Breast epithelium (tissue), 4 donors: ENCODE measurements around the gene CBR1. TPM values are rescaled to one million over a fixed set of nuclear protein-coding genes. Genes with fewer than 3 reads are reported as not detected.
"Not testable (repeated sequence)": the region's sequence is repeated elsewhere in the genome, so short reads cannot be mapped to it uniquely, and the experiment has no call there.

ENCODE experiments used
- DNase-seq, 2 donors: peaks; one replicate each; pipeline ENCODE4 v3.0.0-alpha.2; 2019; ENCODE audit warnings: low spot score in 2 of 2
- H3K27ac ChIP-seq, 2 donors: fragments of 200-600 bp; sonication (generic) in 1 of 2; one replicate each; pipeline ENCODE4 v1.5.1; 2016 to 2019; ENCODE audit warnings: mild to moderate bottlenecking in 1 of 2
- H3K27me3 ChIP-seq, 2 donors: fragments of 200-600 bp; sonication (generic) in 1 of 2; one replicate each; pipeline versions ENCODE4 v1.5.1 to v1.6.0; 2017 to 2019; ENCODE audit warnings: control low read depth in 1 of 2, mild to moderate bottlenecking in 1 of 2
- H3K36me3 ChIP-seq: fragments of 200-600 bp; one replicate; pipeline ENCODE4 v1.5.1; 2019
- H3K4me1 ChIP-seq, 2 donors: fragments of 200-600 bp; sonication (generic); one replicate each; pipeline ENCODE4 v1.5.1; 2016 to 2019; ENCODE audit warnings: control low read depth in 1 of 2
- H3K4me3 ChIP-seq, 3 donors: fragments of 200-600 bp; sonication (generic); 1 replicate in 2 of 3; 2 replicates in 1 of 3; pipeline ENCODE4 v1.5.1; 2016 to 2019; ENCODE audit warnings: mild to moderate bottlenecking in 3 of 3, moderate library complexity in 2 of 3
- H3K9me3 ChIP-seq, 2 donors: fragments of 200-600 bp; sonication (generic) in 1 of 2; one replicate each; pipeline ENCODE4 v1.5.1; 2016 to 2019; ENCODE audit warnings: control low read depth in 1 of 2
- CTCF ChIP-seq, 3 donors: fragments of 450-650 bp; IDR thresholded peaks; one replicate each; pipeline ENCODE4 v1.5.1; 2016 to 2017; ENCODE audit warnings: antibody characterized with exemption in 3 of 3, mild to moderate bottlenecking in 3 of 3, moderate library complexity in 3 of 3
- POLR2A ChIP-seq: fragments of 450-650 bp; IDR thresholded peaks from one replicate; pipeline ENCODE4 v1.6.1; 2016; ENCODE audit warnings: antibody characterized with exemption, mild to moderate bottlenecking, moderate library complexity
- POLR2AphosphoS5 ChIP-seq, 3 donors: sonication (generic); formaldehyde crosslinking; IDR thresholded peaks; one replicate each; pipeline ENCODE4 v1.6.1; 2017; ENCODE audit warnings: antibody characterized with exemption in 3 of 3
- intact Hi-C: fragments of 100-400 bp; cut with DNase I; formaldehyde crosslinking; loops from one replicate; pipeline ENCODE4 v1.15.1; 2023; ENCODE audit warnings: low total_unique reads
- total RNA-seq, 3 donors: library from RNA; depleted of rRNA; stranded (reverse); fragments of >200 nt; gene quantifications; one replicate each; pipeline ENCODE4 v1.1.0, GENCODE V29; 2016

The CBR1 gene
- total RNA-seq, 3 donors from 2014 or later: 79.5 to 104 (median 85.5) TPM

DNA sequence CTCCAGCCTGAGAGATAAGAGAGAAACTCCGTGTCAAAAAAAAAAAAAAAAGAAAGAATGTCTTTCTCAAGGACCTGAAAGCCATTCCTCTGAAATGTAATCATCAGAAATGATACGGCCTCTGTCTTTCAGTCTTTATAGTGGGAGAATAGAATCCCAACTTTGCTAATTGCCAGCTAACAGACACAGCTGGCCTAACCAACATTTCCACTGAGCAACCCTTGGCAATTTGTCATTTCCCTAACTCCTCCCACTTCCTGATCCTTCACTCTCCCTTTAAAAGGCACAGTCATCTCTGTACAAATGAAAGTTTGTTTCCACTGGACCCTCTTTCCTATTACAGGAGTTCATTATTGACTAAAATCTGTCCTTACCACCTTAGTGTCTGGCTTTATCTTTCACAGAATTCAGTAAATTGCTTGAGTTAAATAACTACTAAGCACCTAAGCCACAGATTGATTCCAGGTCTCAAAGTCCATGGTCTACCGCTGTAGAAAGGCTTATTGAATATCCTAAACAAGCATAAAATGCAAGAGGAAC is 4.3 kb upstream of the CBR1 start:
- no peak overlapping the region for H3K4me3 ChIP-seq
- H3K27ac ChIP-seq: no peak overlapping the region
- no peaks in the 10 kb centered on the region for H3K9me3 ChIP-seq
- TF ChIP-seq CTCF (IDR thresholded peaks at IDR 0.05) (no peak), POLR2A (no peak), POLR2AphosphoS5 (IDR thresholded peaks at IDR 0.05) (no peak)
- H3K27me3 ChIP-seq: no peaks in the 10 kb centered on the region
- H3K36me3 ChIP-seq: no peaks in the 10 kb centered on the region
- no peak for DNase-seq
- intact Hi-C loops: no loop called here
- H3K4me1 ChIP-seq: peaks cover 0 to 7% of the 10 kb centered on the region in 2 donors

DNA sequence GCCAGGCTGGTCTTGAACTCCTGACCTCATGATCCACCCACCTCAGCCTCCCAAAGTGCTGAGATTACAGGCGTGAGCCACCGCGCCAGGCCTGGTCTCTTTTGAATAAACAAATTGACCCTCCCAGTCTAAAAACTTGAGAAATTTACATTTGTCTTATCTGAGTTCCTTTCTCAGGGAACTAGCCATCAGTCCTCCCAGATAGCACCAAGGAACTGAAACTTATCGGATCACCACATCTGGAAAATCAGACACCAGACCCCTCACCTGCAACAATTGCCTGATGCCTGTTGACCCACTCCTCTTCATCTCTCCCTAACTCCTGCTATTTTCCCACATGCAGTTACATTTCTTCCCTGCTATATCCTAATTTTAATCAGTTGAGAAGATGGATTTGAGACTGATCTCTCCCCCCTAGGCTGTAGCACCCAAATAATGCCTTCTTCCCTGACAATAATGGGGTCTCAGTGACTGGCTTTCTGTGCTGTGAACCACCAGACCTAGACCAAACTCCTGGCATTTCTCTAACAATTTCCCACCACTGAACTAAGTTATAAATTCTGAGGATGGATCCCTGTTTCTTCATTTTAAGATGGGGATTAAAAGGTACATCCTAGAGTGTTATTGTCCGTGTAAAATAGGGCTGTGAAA is 951 bp upstream of the CBR1 start:
- Histone ChIP-seq H3K9me3 (no peaks in the 10 kb centered on the region), H3K36me3 (no peaks in the 10 kb centered on the region), H3K4me3 (no peak overlapping the region), H3K27ac (peak overlapping the region; percentile 28 to 63), H3K4me1 (peaks cover 0 to 19% of the 10 kb centered on the region in 2 donors), H3K27me3 (no peaks in the 10 kb centered on the region)
- no peak for TF ChIP-seq CTCF (IDR thresholded peaks at IDR 0.05)
- no peak for TF ChIP-seq POLR2A
- no peak for TF ChIP-seq POLR2AphosphoS5 (IDR thresholded peaks at IDR 0.05)
- intact Hi-C loops: no loop called here
- no peak for DNase-seq

DNA sequence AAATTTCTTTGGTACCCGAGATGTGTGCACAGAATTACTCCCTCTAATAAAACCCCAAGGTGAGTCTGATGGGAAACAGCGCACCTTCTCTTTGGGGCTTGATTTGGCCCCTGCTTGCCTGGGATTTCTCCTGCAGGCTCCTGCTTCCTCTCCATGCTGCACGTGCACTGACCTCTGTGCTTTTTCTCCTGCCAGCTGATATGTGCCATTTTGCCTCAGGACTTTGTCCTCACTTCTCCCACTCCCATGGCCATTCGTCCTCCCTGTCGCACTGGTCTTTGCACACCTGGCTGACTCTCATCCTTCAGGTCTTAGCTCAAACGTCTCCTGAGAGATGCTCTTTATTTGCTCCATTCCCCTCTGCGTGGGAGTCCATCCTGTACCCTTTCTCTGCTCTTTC is 1.2 kb downstream of the CBR1 start:
- intact Hi-C loops: no loop called here
- H3K4me1 ChIP-seq: peaks cover 0 to 19% of the 10 kb centered on the region in 2 donors
- no peaks in the 10 kb centered on the region for H3K27me3 ChIP-seq
- no peaks in the 10 kb centered on the region for H3K9me3 ChIP-seq
- H3K27ac ChIP-seq: no peak overlapping the region
- DNase-seq: no peak
- TF ChIP-seq CTCF (IDR thresholded peaks at IDR 0.05): no peak
- TF ChIP-seq POLR2AphosphoS5 (IDR thresholded peaks at IDR 0.05): no peak
- TF ChIP-seq POLR2A: no peak
- H3K4me3 ChIP-seq: peak overlapping the region in 2 of 3 donors; percentile 26 to 67
- H3K36me3 ChIP-seq: no peaks in the 10 kb centered on the region

DNA sequence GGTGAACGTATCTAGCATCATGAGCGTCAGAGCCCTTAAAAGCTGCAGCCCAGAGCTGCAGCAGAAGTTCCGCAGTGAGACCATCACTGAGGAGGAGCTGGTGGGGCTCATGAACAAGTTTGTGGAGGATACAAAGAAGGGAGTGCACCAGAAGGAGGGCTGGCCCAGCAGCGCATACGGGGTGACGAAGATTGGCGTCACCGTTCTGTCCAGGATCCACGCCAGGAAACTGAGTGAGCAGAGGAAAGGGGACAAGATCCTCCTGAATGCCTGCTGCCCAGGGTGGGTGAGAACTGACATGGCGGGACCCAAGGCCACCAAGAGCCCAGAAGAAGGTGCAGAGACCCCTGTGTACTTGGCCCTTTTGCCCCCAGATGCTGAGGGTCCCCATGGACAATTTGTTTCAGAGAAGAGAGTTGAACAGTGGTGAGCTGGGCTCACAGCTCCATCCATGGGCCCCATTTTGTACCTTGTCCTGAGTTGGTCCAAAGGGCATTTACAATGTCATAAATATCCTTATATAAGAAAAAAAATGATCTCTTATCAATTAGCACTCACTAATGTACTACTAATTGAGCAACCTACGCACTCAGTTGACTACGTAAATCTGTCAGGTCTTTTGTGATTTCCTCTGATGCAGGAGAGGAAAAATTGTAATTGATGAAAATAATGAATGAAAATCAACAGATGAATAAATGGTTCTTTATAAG is 2.8 kb downstream of the CBR1 start:
- intact Hi-C loops: no loop called here
- Histone ChIP-seq H3K4me3 (no peak overlapping the region), H3K4me1 (peaks cover 0 to 19% of the 10 kb centered on the region in 2 donors), H3K36me3 (no peaks in the 10 kb centered on the region), H3K27ac (peak overlapping the region in 1 of 2 donors; percentile 53), H3K27me3 (no peaks in the 10 kb centered on the region), H3K9me3 (no peaks in the 10 kb centered on the region)
- DNase-seq: no peak
- TF ChIP-seq POLR2A (no peak), POLR2AphosphoS5 (IDR thresholded peaks at IDR 0.05) (no peak), CTCF (IDR thresholded peaks at IDR 0.05) (no peak)

- Histone ChIP-seq H3K4me1 (peaks cover 0 to 19% of the 10 kb centered on the region in 2 donors), H3K9me3 (no peaks in the 10 kb centered on the region), H3K27ac (peak overlapping the region; percentile 3 to 53), H3K4me3 (peak overlapping the region in 1 of 3 donors; percentile 21), H3K27me3 (no peaks in the 10 kb centered on the region), H3K36me3 (no peaks in the 10 kb centered on the region)
- DNase-seq: no peak
- intact Hi-C loops: no loop called here
- no peak for TF ChIP-seq POLR2AphosphoS5 (IDR thresholded peaks at IDR 0.05)
- TF ChIP-seq POLR2A: no peak
- TF ChIP-seq CTCF (IDR thresholded peaks at IDR 0.05): no peak
These were observed 3.4 kb downstream of the CBR1 start for GRCh38 chr21:36073181-36073580.

DNA sequence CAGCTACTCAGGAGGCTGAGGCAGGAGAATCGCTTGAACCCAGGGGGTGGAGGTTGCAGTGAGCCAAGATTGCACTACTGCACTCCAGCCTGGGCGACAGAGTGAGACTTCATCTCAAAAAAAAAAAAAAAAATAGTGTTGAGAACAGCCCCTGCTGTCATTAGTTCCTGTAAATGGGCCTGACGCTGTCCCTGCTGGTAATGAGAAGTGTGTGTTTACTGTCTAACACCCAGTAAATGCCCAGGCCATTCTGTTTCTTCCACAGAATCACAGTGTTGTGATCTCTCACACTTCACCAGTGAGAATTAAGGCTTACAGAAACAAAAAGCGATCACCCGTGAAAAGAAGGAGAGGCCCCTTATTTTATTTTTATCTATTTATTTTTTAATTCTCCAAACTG is 4.1 kb downstream of the CBR1 start:
- H3K9me3 ChIP-seq, H3K36me3 ChIP-seq, intact Hi-C loops, DNase-seq, H3K27me3 ChIP-seq, H3K4me3 ChIP-seq: not testable (repeated sequence)
- peaks cover 0 to 19% of the 10 kb centered on the region in 2 donors for H3K4me1 ChIP-seq
- peak overlapping the region in 1 of 2 donors; percentile 53 for H3K27ac ChIP-seq
